ENCODE data around the gene SH3BP5L.

SH3BP5L gene

GRCh38 chr1:248776991-248777390 is 48.7 kb downstream of the SH3BP5L start:
- no peak for DNase-seq (ENCODE audit: low spot score)

GRCh38 chr1:248775441-248775840 is 50.3 kb downstream of the SH3BP5L start:
- no peak for DNase-seq (ENCODE audit: low spot score)

Measured in LoVo (cell line).